ENCODE results near the gene NCOA7.

The NCOA7 gene

GRCh38 chr6:125792172-125792571, 1.4 kb downstream of the NCOA7 start:
- no peak for TF ChIP-seq CTCF (IDR thresholded peaks at IDR 0.05; ENCODE audit: control extremely low read depth, extremely low read depth, low read depth, missing control alignments)
- DNase-seq (ENCODE audit: extremely low spot score), result no peak
- ChIA-PET POLR2A (interaction anchor here (1.0 kb wide), 1 partner anchor 43 kb away, joined by 3 read pairs; no protein-coding TSS in a partner anchor), CTCF (interaction anchor here (0.7 to 17.5 kb wide), 13 partner anchors 9 to 194 kb away, joined by 3 to 241 read pairs (median 6); partner anchors contain the start of genes HINT3 and TRMT11)

- no peak for TF ChIP-seq CTCF (IDR thresholded peaks at IDR 0.05; ENCODE audit: control extremely low read depth, extremely low read depth, low read depth, missing control alignments)
These were observed 1.9 kb downstream of the NCOA7 start for GRCh38 chr6:125792680-125793079.

GRCh38 chr6:125793280-125793679, 2.5 kb downstream of the NCOA7 start:
- no peak for DNase-seq (ENCODE audit: extremely low spot score)
- ChIA-PET CTCF (interaction anchor here (0.7 to 17.5 kb wide), 8 partner anchors 8 to 482 kb away, joined by 3 to 241 read pairs (median 7); partner anchors contain the start of gene HINT3), POLR2A (no interaction called here)
- no peak for TF ChIP-seq CTCF (IDR thresholded peaks at IDR 0.05; ENCODE audit: control extremely low read depth, extremely low read depth, low read depth, missing control alignments)

More at GRCh38 chr6:125792680-125793079, 1.9 kb downstream of the NCOA7 start:
- DNase-seq (ENCODE audit: extremely low spot score), result no peak
- CTCF ChIA-PET, result interaction anchor here (0.7 to 17.5 kb wide), 7 partner anchors 7 to 164 kb away, joined by 3 to 241 read pairs (median 8); partner anchors contain the start of gene HINT3
- POLR2A ChIA-PET, result no interaction called here

- TF ChIP-seq CTCF (IDR thresholded peaks at IDR 0.05; ENCODE audit: control extremely low read depth, extremely low read depth, low read depth, missing control alignments), result no peak
- ChIA-PET POLR2A (no interaction called here), CTCF (interaction anchor here (0.7 to 17.5 kb wide), 9 partner anchors 8 to 483 kb away, joined by 3 to 241 read pairs (median 7); partner anchors contain the start of gene HINT3)
- DNase-seq (ENCODE audit: extremely low spot score), result no peak
These were observed 3.1 kb downstream of the NCOA7 start for GRCh38 chr6:125793863-125794262.

GRCh38 chr6:125794342-125795137, 3.8 kb downstream of the NCOA7 start:
- DNase-seq (ENCODE audit: extremely low spot score), result no peak
- POLR2A ChIA-PET, result no interaction called here
- TF ChIP-seq CTCF (IDR thresholded peaks at IDR 0.05; ENCODE audit: control extremely low read depth, extremely low read depth, low read depth, missing control alignments), result no peak
- CTCF ChIA-PET, result interaction anchor here (0.9 to 17.5 kb wide), 8 partner anchors 9 to 483 kb away, joined by 3 to 241 read pairs (median 7); partner anchors contain the start of gene HINT3

- TF ChIP-seq CTCF (IDR thresholded peaks at IDR 0.05; ENCODE audit: control extremely low read depth, extremely low read depth, low read depth, missing control alignments), result no peak
- ChIA-PET POLR2A (no interaction called here), CTCF (interaction anchor here (2.8 to 17.5 kb wide), 4 partner anchors 10 to 484 kb away, joined by 6 to 241 read pairs (median 76); partner anchors contain the start of gene HINT3)
- no peak for DNase-seq (ENCODE audit: extremely low spot score)
These were observed 4.5 kb downstream of the NCOA7 start for GRCh38 chr6:125795301-125795700.
